Fibroblast of peridontal ligament (primary cell): ENCODE results near the gene DPPA5.
"Not testable (repeated sequence)": the region's sequence is repeated elsewhere in the genome, so short reads cannot be mapped to it uniquely, and the experiment has no call there.

Source experiments
- DNase-seq: peaks from one replicate; pipeline ENCODE4 v3.0.0-alpha.2; 2010; ENCODE audit errors: extremely low read depth

DPPA5 gene

DNA sequence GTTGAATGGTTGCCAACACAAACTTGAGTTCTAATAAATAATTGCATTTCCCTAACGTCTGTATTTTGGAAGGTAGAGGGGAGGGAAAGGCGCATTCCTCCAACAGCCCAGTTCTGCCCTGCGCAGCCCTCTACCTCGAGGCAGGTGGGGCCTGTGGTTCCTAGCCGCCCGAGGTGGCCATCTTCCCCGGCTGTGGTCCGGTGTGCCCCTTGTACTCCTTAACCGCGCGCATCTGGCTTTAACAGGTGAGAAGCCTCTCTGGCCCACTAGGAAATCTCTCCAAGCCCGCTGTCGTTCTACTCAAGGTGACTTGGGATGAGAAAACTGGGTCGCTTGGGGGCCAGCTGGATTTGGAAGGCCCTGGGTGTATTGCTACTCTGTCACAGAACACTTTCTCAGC lies 10.0 kb upstream of the DPPA5 start:
- no peak for DNase-seq

DNA sequence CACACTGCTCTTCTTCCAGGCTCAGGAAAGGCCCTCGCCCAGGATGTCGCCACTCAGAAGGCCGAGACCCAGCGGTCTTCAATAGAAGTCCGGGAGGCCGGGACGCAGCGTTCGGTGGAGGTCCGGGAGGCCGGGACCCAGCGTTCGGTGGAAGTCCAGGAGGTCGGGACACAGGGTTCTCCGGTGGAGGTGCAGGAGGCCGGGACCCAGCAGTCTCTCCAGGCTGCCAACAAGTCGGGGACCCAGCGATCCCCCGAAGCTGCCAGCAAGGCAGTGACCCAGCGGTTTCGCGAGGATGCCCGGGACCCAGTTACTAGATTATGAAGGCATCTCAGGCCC lies 9.4 kb upstream of the DPPA5 start:
- no peak for DNase-seq

DNA sequence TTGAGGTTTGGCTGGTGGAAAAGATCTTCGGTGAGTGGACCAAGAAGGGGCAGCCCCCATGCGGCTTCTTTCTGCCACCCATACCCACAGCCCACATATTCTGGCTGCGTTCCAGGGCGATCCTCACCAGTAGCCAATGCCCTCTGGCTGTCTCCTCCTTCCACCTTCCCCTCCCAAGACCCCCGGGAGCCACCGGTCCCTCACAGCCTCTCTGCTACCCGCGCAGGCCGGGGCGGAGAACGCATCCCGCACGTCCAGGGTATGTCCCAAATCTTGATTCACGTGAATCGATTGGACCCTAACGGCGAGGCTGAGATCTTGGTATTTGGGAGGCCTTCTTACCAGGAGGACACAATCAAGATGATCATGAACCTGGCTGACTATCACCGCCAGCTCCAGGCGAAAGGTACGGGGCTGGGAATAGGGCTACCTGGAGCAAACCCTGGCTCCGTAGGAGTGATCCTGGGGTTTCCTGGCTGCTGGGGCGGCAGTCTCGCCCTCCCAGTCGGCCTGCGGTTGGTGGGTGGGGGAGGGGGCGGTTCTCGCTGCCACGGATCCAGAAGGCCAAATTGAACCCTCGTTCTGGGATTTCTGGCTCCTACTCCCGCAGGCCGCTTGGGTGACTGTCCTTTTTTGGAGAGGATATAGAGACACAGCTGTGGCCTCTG lies 8.9 kb upstream of the DPPA5 start:
- DNase-seq: no peak

DNA sequence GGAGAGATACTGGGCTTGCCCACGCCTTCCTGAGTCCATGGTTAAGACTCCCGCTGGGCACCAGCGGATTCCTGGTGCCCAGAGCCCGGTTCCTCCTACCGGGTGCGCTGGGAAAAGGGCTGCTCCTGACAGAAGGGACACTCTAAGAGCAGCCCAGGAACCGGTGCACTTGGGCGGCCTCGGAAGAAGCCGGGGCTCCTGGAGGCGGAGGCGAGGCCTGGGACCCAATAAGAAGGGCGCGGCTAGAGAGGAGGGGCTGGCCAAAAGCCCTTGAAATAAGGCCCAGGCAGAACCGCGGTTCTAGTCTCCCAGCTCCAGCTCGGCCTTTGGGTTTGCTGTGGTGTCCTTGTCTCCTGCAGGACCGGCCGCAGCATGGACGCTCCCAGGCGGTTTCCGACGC lies 8.3 kb upstream of the DPPA5 start, which contains the start of gene KHDC3L:
Gene KHDC3L (plus strand): TSS at position 301 of the 400 bp plus-strand sequence. CDS start 72 bp downstream, at position 373.
- no peak for DNase-seq

DNA sequence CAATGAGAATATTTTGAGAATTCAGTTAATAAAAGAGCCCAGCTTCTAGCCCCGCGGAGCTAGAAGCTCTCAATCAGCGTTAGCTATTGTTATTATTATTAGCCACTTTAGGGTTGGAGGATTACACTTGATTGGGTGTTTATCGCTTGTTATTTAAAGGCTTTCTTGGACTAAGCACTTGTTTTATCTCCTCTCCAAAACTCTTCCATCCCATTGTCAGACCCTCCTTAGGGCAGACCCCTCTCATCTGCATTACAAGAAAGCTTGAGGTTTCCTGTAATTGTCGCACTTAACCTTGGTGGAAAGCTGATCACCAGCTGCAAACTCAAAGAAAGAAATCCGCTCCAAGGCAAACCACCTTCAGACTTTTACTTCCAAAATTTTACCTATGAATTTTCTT lies 4.8 kb downstream of the DPPA5 start:
- DNase-seq: no peak

DNA sequence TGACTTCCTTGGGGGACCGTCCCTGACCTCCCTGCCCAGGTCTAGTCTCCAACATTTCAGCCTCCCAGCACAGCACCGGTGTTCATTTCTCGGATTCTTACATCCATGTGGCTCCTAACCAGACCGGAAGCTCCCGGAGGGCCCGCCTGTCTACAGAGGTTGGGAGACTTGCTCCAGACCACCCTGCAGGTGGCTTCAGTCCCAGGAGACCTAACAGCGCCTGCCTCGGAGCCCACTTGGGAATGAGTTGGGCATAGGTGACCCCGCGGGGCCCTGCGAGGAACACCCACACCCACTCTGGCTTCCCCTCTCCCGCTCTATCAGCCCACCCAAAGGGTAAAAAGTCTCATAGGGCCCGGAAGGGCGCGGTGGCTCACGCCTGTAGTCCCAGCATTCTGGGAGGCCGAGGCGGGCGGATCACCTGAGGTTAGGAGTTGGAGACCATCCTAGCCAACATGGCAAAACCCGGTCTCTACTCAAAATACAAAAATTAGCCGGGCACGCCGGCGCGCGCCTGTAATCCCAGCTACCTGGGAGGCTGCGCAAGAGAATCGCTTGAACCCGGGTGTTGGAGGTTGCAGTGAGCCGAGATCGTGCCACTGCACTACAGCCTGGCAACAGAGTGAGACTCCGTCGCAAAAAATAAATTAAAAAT lies 5.4 kb downstream of the DPPA5 start:
- no peak for DNase-seq

DNA sequence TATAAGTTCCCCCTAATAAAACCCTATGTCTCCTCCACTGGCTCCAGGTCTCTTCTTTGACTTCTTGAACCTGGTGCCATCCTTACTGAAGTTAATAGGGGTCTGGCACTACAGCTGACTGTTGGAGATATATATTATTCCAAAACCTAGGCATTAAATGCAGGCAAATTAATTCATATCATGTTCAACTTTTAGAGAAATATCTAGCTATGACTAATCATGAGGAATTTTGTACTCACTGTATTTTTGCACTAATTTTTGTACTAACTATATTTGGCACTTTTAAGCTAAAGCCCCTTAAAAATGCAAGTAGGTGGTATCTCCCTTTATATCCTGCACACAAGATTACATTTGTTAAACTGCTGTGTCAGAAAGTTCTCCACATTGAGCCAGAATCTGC lies 10.9 kb downstream of the DPPA5 start:
- no peak for DNase-seq

DNA sequence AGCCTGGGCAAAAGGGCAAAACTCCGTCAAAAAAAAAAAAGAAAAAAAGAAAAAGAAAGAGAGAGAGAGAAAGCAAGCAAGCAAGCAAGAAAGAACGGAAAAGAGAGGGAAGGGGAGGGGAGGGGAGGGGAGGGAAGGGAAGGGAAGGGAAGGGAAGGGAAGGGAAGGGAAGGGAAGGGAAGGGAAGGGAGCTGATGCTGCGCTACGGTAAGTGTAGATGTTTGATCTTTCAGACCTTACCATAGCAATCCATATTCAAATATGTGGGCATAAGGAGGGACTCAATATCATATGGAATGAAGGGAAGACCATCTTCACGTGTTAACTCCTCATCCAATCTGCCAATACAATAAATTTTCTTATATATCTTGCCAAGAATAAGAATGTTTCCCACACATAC lies 11.9 kb downstream of the DPPA5 start:
- DNase-seq: no peak

DNA sequence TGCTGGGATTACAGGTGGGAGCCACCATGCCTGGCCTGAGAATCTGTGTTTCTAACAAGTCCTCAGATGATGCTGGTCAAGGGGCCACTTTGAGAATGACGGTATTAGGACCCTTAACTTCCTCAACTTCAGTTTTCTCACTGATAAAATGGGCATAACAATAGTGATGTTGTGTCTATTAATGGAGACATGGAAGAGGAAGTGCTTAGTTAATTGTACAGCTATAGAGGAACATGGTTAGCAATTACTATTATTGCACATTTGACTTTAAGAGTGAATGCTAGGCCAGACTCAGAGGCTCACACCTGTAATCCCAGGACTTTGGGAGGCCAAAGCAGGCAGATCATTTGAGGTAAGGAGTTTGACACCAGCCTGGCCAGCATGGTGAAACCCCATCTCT lies 12.7 kb downstream of the DPPA5 start:
- no peak for DNase-seq

DNA sequence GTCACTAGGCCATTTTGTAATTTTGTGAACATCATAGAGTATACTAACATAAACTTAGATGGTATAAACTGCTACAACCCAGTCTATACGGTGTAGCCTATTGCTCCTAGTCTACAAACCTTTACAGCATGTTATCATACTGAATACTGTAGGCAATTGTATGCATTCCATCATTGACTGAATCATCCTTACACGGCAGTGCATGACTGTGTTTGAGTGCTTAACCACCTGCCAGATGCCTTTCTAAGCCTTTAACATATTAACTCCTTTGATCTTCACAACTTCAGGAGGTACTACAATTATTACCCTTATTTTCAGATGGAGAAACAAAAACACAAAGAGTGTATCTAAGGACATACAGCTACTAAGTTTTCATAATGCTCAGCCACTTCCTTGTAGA lies 14.0 kb downstream of the DPPA5 start:
- DNase-seq: no peak

DNA sequence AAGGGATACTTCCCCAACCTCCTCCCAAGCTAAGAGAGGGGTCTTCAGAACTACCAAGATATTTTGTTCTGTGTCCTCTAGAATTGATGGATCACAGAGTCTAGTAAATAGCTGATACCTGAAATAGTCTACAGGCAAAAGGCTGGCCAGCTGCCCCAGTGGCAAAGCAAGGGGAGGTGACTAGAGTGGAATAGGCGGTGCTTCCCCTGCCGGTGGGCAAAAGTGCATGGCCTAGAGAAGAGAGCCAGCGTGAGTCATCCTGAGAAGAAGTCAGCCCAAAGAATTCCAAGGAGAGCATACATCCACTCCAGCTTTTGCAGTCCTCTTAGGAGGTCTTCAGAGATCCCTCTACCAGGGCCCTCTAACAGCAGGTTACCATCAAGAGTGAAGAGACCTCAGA lies 14.7 kb downstream of the DPPA5 start:
- no peak for DNase-seq

DNA sequence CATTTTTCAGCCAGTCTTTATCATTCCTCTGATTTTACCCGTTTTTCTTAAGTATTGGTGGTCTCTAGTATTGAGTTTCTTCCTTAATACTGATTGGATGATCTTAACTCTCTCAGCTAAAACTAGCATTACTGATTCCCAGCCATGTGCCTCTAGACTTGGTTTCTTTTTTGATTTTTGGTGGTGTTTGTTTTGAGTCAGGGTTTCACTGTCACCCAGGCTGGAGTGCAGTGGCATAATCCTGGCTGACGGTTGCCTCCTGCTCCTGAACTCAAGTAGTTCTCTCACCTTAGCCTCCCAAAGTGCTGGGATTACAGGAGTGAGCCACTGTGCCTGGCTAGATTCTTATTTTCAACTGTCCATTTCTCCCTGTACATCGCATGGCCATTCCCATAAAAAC lies 24.9 kb downstream of the DPPA5 start:
- no peak for DNase-seq

DNA sequence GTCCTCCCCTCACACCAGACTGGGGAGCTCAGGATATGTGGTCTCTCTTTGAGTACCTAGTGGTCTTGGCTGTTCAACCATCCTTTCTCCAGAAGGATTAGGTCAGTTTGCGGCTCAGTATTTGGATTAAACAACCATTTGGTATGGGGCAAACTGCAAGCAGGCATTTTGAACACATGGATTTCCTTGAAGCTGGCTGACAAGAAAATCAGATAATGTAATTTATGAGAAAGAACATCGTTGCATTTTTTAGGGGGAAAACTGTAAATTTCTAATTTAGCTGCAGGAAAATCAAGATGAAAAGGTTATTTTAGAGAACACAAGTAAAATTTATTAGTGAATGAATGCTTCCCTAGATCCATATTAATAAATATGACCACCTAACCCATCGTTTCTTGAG lies 25.3 kb downstream of the DPPA5 start:
- DNase-seq: no peak

DNA sequence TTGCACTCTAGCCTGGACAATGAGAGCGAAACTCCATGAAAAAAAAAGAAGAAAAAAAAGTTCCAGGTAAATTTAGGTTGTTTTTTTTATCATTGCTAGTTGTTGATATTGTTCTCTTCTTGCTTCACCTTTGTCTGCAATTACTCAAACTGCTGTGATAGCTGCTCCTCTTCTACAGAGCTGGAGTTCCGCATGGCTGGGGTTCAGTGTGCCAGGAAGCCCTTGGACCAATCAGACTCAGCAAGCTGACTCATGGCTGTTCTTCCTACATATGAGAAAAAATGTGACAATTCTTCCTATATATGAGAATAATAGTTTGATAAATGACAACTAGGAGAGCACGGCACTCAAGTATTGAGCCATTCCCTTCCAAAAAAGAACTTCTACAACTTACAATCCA lies 28.4 kb downstream of the DPPA5 start:
- no peak for DNase-seq

DNA sequence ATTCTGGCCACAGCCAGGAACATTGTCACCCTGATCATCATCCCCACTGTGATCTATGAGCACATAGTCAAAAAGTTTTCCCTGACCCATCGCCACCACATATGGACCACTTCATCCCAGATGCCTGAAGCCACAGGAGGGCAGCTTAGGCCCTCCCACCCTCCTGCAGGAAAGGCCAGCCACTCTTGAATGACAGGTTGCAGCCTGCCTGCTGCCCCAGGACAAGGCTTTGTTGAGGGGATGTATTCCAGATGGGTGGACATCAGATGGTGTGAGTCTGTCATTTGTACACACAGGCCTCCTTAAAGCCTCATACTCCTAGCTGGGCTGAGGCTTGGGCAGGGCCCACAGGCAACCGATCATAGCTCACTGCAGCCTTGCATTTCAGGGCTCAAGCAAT lies 30.8 kb downstream of the DPPA5 start:
- no peak for DNase-seq

DNA sequence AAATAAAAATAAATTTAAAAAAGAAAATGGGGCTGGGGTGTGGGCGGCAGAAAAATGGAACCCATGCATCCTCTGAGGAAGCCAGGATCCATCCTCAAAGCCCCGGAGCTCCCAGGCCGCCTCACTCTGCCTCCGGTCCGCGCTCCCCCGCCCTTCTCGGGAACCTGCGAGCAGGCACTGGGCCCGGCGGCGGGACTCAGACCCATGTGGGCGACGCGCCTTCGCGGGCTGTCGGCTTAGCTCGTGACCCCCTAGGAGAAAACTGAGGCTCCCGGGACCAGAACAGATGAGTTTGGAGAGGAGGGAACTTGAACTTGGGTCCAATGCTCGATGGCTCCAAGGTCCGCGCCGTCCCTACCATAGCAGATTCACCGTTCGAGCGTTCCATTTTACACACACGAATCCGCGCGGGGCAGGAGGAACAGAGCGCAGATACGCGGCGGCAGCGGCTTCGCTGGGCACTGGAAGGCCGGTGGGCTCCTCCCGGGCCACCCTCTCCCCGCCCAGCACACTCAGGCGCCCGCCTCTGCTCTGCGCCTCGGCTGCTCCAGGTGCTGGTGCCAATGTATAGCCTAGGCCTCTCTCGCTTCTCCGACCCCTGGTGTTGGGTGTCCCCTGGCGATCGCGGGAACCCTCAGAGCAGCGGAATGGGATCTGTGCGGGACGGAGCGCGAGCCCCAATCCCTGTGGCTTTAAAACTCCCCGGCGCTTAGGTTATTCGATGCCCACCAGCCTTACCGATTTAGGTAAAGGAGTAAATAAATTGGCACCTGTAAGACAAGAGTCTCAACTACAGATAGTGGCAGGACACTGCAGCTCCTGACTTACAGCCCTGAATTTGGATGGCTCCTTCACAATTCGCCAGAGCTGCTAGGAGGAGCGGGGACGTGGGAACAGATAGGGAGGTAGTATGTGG lies 39.2 kb downstream of the DPPA5 start:
- DNase-seq: no peak

DNA sequence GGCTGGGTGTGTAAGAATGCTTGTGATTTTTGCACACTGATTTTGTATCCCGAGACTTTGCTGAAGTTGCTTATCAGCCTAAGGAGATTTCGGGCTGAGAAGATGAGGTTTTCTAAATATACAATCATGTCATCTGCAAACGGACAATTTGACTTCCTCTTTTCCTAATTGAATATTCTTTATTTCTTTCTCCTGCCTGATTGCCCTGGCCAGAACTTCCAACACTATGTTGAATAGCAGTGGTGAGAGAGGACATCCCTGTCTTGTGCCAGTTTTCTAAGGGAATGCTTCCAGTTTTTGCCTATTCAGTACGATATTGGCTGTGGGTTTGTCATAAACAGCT lies 43.6 kb downstream of the DPPA5 start:
- DNase-seq: not testable (repeated sequence)

DNA sequence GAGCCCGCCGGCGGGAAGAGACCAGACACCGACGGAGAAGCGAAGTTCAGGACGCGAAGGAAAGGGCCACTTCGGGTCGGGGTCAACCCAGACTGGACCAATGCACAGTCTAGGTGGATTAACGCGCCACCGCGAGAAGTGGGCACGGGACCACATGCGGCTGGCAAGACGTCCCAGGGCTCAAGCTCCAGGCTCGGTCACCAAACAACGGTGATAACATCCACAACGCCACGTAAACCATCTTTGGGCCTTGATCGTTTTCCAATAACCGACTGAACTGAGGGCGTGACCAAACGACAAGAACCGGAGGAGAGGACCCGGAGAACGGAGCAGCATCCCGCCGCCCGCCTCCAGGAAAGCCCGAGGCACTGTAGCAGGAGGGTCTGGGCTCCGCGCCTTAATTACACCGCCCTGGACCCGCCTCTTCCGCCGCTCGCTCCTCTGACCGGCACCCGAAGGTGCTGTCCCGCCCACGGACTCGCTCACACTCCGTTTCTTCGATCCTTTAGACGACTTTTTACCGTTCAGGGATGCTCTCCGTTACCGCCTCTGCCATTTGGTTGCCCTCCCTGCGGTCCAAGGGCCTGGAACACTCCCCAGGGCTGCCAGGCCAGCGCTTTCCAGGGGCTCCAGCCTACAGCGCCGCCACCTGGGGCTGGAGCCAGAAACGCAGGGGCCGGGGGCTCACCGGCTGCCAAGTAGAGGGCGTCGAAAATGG lies 44.1 kb downstream of the DPPA5 start:
- DNase-seq: peak; percentile 48

DNA sequence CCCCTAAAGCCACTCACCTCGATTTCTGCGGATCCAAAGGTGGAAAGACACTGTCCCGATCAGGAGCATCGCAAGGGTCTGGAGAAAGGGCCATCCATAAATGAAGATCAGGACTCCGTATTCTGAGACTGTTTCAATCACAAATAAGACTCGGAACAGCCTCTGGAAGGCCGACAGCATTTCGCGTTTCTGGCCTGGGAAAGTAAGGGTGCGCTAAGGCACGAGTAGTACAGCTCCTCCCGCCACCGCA lies 44.6 kb downstream of the DPPA5 start:
- peak; percentile 42 for DNase-seq

DNA sequence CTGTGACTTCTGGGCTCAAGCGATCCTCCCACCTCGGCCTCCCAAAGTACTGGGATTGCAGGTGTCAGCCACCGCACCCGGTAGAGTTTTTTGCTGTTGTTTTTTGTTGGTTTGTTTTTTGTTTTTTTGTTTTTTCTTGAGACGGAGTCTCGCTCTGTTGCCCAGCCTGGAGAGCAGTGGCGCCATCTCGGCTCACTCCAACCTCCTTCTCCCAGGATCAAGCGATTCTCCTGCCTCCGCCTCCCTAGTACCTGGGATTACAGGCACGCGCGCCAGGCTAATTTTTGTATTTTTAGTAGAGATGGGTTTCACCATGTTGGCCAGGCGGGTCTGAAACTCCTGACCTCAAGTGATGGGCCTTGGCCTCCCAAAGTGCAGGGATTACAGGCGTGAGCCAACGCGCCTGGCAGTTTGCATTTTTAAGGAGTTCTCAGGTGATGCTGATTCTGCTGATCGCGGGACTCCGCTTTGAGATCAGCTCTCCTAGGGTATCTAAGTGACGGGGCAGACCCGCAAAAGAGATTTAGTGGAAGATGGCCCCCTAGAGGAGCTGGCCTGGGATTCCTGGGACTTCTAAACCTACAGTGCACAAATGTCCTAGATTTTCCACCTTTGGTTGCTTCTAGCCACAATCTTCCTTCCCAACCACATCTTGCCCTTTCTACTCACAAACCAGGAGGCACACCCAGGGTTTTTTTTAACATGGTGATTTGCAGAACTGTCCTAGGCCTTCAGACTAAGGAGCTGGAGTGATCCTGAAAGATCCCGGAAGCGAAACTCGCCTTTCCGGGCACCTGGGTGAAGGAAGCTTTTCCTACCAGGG lies 45.2 kb downstream of the DPPA5 start:
- peak; percentile 34 for DNase-seq

DNA sequence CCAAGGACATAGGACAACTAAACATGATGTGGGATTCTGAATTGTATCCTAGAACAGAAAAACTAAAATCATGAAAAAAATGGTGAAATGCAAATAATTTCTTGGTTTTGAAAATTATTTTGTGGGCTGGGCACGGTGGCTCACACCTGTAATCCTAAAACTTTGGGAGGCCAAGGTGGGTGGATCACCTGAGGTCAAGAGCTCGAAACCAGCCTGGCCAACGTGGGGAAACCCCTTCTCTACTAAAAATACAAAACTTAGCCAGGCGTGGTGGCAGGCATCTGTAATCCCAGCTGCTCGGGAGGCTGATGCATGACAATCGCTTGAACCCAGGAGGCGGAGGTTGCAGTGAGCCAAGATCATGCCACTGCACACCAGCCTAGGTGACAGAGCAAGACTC lies 50.3 kb downstream of the DPPA5 start:
- not testable (repeated sequence) for DNase-seq
